22Rv1 (cell line): ENCODE data around the gene ZNF215.

Experiments
- CTCF ChIP-seq: fragments of 450-650 bp; IDR thresholded peaks from 2 replicates; pipeline ENCODE4 v1.5.1; 2017; ENCODE audit warnings: mild to moderate bottlenecking
- ZFX ChIP-seq: fragments of 450-650 bp; IDR thresholded peaks from 2 replicates; pipeline ENCODE4 v1.6.1; 2017; ENCODE audit warnings: antibody characterized with exemption, borderline replicate concordance

DNA sequence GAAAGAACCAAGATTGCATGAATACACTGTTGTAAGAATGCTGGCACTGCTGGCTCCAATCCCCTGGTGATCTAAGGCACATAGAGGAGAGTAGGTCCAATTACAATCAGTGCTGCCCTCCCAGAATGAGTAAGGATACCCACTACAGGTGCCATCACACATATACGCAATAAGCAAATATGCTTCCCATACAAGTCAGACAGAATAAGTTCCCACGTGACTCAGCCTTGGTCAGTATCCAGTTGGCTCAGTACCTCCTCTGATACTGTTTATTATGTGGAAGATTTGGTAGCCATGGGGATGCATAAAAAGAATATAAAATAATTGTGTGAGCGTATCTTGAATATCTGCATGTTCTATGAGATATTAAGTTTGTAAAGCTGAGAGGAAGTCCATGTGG is 14.3 kb upstream of the ZNF215 start:
- TF ChIP-seq CTCF = no peak
- TF ChIP-seq ZFX = no peak
